NCI-H226 (cell line): ENCODE data around the gene AS3MT.
"Not testable (repeated sequence)": the region's sequence is repeated elsewhere in the genome, so short reads cannot be mapped to it uniquely, and the experiment has no call there.

Experiments used
- DNase-seq: peaks from one replicate; pipeline ENCODE4 v3.0.0-alpha.2; 2015

AS3MT gene

GRCh38 chr10:102923601-102924000 lies 54.3 kb downstream of the AS3MT start:
- DNase-seq, result no peak

GRCh38 chr10:102926842-102927241 lies 57.6 kb downstream of the AS3MT start:
- DNase-seq, result no peak

GRCh38 chr10:102927311-102928010 lies 58.2 kb downstream of the AS3MT start:
- no peak for DNase-seq

- DNase-seq, result not testable (repeated sequence)
These were observed 59.2 kb downstream of the AS3MT start for GRCh38 chr10:102928442-102928841.

GRCh38 chr10:102930720-102931119 lies 61.5 kb downstream of the AS3MT start:
- no peak for DNase-seq

- DNase-seq, result no peak
These were observed 62.4 kb downstream of the AS3MT start for GRCh38 chr10:102931643-102932042.

- no peak for DNase-seq
These were observed 66.2 kb downstream of the AS3MT start for GRCh38 chr10:102935505-102935904.

- no peak for DNase-seq
These were observed 66.8 kb downstream of the AS3MT start for GRCh38 chr10:102935939-102936605.

GRCh38 chr10:102941401-102941800 lies 72.1 kb downstream of the AS3MT start:
- no peak for DNase-seq

GRCh38 chr10:102945449-102945848 lies 76.2 kb downstream of the AS3MT start:
- DNase-seq, result no peak

GRCh38 chr10:102945962-102946361 lies 76.7 kb downstream of the AS3MT start:
- no peak for DNase-seq

GRCh38 chr10:102946992-102947391 lies 77.7 kb downstream of the AS3MT start:
- DNase-seq, result no peak

- no peak for DNase-seq
These were observed 78.9 kb downstream of the AS3MT start for GRCh38 chr10:102948176-102948575.

- no peak for DNase-seq
These were observed 79.5 kb downstream of the AS3MT start for GRCh38 chr10:102948786-102949185.

- DNase-seq, result no peak
These were observed 80.6 kb downstream of the AS3MT start for GRCh38 chr10:102949916-102950315.

- no peak for DNase-seq
These were observed 82.0 kb downstream of the AS3MT start for GRCh38 chr10:102951316-102951715.
